ENCODE data around the gene CDK5R1.

The CDK5R1 gene

DNA sequence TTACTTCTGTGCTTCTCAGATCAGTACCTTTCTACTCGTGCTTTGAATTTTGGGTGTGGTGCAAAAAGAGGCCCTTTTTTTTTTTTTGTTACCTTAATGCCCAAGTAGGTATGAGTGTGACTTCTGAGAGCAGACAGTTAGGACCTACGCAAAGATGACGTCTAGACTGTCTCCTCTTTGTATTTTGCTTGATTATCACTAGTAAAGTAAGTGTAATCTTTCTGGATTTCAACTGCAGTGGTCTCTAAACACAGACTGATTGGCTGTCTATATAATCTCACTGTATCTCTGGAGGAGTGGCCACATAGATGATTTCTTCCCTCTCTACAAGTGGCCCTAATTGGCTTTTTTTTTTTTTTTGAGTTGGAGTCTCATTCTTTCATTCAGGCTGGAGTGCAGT lies 11.5 kb upstream of the CDK5R1 start:
- DNase-seq: no peak

DNA sequence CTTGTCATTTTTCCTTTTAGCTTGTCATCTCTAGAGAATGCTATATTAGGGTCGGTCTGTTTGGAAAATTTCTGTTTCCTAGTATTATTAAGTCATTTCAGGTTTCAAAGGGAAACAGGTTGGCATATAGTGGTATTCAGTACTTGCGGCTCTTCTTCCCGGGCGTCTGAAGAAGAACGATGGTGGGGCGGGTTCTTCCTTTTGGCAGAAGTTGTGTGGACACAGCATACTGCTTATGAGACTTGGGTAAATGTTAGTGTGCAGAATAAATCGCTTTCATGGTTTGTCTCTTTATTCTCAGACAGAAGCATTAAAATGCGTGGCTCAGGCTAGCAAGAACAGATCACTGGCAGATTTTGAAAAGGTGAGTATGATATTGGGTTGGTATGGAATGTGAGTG lies 9.6 kb upstream of the CDK5R1 start:
- no peak for DNase-seq

DNA sequence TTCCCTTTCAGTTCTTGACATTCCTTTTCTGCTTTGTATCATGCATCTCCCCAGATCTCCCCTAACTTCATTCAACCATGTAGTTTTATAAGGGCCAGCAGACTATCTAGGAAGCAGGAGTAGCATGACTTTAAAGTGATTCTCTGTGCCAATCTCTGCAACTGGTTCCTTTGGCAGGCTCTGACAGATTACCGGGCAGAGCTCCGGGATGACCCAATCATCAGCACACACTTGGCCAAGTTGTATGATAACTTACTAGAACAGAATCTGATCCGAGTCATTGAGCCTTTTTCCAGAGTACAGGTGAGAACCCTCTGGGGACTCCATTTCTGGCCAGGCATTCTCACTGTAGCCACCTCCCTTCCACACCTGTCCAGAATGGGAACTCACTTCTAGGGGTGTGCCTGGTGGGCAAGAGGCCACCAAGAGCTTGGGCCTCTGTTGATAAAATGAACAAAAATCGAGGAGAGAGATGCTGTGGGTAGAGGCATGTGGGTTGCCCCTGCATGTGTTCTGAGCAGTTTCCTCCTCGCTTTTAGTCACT lies 7.6 kb upstream of the CDK5R1 start:
- no peak for DNase-seq

DNA sequence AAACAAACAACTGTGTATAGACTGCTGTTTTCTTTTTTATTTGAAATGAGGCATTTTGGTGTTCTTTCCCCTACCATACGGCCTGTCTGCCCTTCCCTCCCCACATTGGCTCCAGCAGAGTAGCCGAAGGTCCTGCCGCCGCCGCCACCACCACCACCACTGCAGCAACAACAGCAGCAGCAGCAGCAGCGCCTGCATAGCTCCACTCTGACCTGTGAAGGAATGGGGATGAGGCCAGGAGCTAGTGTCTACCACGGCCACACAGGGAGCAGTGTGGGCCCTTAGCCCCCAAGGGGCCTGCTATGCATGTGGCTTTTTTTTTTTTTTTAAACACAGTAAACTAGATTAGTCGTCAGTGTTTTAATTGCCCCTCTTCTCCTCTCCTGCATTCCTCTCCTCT lies 5.6 kb upstream of the CDK5R1 start:
- DNase-seq: no peak

DNA sequence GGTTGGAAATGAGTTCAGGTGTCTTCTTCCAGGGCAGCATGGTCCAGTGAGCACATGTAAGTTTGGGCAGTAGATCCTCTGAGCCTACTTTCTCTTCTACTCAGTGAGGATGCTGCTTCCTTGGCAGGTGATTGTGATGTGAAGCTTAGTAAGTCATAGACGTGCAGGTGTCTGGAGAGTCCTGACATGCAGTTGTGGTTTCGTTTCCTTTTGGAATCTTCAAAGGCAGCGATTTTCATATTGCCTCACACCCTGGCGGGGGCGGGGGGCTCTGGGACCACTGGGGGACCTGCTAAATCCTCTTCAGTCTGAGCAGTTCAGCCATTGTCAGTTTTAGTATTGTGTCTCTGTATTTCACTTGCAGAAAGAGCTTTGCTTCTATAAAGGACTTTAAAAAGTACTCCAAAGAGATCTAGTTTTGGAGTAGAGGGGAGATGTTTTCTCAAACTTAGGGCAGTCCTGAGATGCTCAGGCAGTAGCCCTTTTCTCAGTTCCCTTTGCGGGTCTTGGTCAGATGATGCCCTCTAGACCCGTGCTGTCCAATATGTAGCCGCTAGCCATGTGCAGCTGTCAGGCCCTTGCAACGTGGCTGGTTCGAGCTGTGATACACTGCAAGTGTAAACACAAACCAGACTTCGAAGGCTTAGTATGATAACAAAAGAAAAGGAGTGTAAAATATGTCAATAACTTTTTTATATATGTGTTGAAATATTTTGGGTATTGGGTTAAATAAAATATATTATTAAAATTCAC lies 4.0 kb upstream of the CDK5R1 start:
- DNase-seq: no peak

DNA sequence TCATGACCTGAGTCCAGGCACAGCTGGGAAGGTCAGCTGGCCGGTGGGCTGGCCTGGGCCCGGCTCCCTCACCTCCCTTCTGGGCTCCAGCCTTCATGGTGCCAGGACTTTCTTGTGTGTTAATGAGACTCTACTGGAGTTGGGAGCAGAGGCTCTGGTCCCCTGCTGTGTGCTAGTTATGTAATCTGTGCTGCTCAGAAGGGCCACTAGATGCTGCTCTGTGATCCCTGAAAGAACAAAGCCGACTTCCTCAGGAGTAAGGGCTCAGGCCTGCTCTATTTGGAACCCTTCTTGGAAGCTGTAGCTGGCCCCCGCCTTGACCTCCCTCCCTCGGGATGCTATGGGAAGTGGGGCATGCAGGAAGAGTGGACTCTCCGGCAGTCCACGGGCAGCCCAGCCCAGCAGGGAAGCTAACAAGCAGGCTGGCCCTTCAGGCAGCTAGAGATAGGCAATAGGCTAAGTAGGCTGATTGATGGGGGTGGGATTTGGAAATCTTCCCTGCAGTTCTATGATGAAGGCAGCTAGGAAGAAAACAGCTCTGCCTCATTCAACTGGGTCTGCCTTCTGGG lies 3.3 kb upstream of the CDK5R1 start:
- DNase-seq: peak; percentile 57

DNA sequence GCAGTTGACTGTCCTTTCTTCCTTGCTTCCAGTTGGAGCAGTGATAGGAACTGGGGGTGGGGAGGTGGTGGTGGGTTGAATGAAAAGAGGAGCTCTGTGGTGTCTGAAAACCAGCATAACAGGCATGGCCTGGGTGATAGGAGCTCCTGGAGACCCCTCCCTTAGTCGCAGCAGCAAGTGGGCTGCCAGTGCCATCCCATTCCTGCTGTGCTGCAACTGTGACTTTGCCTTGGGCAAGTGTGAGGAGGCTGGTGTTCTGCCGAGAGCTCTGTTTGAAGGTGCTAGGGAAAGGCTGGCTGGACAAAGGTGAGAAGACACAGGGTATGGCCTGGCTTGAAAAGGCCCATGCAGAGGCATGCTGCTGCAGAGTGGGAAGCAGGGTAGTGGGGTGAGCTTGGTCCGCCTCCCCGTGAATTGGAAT lies 2.7 kb upstream of the CDK5R1 start:
- no peak for DNase-seq

DNA sequence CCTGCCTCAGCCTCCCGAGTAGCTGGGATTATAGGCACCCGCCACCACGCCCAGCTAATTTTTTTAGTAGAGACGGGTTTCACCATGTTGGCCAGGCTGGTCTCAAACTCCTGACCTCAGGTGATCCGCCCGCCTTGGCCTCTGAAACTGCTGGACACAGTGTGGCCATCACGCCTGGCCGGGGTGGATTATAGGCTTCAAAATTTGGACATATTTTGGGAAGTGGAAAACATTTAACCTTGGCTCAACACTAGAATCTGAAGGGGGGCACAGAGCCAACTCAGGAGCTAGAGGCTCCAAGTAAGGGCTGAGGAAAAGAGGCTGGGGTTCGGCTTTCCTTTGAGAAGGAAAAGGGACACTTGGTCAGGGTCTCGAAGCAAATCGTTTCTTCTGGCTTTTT lies 2.2 kb upstream of the CDK5R1 start:
- DNase-seq: no peak

DNA sequence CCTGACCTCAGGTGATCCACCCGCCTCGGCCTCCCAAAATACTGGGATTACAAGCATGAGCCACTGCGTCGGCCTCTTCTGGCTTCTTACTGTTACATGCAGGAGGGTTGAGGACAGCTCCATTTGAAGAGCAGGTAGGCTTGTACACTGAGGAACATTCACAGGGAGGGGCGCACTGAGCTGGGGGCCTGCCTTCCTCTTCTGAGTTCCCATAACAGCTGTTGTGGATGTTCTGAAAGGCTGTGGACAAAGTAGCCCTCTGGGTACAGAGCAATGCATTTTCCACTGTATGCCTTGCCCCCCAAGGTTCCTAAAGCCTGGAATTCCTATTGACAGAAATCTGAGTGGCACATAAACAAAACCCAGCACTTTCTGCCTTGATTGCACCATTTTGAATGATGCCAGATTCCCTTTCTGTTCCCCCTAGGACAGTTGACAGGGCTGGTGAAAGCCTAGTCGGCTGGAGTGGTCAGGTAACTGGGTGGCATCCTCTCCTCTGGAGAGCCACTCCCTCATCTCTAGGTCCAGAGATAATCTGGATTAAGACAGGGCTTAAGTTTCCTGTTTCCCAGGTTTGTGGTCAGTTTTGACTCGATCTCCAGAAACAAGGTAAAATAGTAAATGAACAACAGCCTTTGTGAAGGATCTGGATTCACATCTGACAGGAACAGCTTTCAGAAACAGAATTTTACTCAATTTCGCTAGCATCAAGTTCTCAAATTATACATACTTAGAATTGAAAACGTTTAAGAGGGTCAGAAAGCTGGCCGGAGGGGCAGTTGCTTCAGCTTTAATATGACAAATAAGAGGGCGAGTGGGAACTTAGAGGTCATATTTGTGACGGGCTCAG lies 1.3 kb upstream of the CDK5R1 start:
- DNase-seq: no peak

DNA sequence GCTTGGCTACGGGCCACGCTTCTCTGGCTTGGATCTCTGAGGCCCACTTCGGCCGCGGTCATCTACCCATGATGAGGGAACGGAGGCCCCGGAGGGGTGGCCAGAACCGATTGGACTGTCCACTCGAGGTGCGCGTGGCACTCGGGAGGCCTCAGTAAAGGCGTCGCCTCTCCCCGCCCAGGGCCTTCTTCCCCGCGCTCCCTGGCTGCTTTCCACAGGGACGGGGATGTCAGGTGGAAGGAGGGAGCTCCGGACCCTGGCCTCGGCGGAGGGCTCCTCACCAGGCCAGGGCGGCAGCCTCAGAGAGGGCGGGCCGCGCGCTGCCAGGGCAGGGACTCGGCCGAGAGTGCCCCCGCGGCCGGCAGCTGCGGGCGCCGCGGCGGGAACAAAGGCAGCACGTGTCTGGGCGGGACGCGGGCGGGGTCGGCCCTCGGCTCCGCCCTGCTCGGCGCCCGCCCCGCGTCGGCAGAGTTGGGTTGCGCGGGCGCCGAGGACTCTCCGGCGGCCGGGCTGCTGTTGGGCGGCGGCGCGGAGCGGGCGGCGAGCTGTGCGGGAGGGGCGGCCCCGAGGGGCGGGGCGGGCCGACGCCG lies 587 bp upstream of the CDK5R1 start:
- peak; percentile 80 for DNase-seq

DNA sequence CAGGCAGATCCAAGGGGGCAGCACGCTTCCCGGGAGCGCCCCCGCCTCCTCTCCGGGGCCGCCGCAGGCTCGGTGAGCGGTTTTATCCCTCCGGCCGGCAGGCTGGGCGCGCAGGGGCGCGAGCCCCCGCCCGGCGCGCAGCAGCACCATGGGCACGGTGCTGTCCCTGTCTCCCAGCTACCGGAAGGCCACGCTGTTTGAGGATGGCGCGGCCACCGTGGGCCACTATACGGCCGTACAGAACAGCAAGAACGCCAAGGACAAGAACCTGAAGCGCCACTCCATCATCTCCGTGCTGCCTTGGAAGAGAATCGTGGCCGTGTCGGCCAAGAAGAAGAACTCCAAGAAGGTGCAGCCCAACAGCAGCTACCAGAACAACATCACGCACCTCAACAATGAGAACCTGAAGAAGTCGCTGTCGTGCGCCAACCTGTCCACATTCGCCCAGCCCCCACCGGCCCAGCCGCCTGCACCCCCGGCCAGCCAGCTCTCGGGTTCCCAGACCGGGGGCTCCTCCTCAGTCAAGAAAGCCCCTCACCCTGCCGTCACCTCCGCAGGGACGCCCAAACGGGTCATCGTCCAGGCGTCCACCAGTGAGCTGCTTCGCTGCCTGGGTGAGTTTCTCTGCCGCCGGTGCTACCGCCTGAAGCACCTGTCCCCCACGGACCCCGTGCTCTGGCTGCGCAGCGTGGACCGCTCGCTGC lies 832 bp downstream of the CDK5R1 start:
- peak; percentile 45 for DNase-seq

DNA sequence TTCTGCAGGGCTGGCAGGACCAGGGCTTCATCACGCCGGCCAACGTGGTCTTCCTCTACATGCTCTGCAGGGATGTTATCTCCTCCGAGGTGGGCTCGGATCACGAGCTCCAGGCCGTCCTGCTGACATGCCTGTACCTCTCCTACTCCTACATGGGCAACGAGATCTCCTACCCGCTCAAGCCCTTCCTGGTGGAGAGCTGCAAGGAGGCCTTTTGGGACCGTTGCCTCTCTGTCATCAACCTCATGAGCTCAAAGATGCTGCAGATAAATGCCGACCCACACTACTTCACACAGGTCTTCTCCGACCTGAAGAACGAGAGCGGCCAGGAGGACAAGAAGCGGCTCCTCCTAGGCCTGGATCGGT lies 1.4 kb downstream of the CDK5R1 start:
- no peak for DNase-seq

DNA sequence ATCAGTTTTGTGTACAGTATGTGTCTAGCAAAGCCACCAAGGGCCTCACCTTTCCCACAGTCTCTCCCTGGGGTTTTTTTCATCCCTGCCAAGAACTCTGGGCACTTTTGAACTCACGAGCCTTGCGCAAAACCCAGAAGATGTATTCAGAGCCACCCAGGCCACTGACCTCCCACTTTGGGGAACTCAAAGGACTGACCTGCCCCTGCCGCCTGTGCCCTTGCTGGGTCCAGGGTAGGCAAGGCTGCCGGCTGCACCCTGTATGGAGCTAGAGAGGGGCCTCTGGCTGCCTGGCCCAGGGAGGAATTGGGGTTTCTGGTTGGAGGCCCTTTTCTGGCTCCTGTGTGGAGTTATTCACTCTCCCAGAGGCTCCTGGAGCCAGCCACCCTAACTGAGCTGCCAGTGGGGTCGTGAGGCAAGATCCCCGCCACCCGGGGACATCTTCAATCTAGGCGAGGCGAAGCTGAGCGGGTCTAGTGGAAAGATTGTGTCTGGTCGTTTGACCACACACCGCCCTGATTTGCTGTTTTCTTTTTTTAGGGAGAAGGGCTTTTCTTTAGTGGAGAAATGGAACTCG lies 1.9 kb downstream of the CDK5R1 start:
- DNase-seq: no peak

DNA sequence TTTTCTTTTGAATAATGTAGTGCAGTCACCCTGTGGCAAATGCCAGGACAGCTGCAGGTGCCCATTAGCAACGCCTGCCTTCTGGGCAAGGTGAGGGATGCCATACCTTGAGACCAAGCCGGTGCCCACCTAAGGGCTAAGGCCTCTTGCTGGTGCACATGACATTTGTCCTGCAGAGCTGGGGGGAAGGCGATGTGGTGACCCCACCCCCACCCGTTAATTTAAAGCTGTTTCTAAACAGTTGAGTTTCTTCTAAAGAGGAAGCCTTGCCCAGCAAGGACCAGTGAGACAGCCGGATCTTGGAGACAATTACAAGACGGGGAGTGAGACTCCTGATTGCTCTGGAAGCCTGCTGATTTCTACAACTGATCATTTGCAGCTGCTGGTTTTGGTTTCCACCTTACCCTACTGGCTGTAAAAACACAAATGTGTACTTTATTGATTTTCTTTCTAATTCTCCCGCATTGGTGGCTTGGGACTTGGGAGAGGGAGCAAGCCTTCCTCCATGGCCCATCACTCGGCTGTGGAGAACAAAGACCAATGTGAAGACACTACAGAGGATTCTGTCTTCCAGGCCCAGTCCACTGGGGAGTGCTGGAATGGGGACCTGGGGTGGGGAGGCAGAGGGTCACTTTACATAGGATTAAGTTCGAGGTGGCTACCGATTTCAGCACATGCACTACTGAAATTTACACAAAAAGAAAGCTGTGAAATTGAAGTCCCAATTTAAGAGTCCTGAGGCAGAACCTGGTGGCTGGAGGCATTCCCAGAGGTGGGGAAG lies 2.7 kb downstream of the CDK5R1 start:
- no peak for DNase-seq

DNA sequence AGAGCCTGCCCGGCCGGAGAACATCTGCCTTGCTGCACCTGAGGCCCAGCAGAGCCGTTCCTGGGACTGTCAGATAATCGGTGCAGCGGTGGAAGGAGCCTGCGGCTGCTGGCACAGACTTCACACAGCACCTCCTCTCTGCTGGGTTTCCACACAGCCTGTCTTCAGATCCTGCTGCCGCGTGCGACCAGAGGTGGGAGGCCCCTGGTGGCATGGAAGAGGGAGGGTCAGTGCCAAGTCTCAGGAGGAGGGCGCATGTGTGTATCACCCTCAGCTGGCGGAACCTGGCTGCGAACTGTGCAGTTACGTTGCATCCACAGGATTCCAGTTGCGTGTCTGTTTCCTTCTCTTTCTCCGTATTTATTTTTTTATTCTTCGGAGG lies 3.3 kb downstream of the CDK5R1 start:
- DNase-seq: peak; percentile 43

DNA sequence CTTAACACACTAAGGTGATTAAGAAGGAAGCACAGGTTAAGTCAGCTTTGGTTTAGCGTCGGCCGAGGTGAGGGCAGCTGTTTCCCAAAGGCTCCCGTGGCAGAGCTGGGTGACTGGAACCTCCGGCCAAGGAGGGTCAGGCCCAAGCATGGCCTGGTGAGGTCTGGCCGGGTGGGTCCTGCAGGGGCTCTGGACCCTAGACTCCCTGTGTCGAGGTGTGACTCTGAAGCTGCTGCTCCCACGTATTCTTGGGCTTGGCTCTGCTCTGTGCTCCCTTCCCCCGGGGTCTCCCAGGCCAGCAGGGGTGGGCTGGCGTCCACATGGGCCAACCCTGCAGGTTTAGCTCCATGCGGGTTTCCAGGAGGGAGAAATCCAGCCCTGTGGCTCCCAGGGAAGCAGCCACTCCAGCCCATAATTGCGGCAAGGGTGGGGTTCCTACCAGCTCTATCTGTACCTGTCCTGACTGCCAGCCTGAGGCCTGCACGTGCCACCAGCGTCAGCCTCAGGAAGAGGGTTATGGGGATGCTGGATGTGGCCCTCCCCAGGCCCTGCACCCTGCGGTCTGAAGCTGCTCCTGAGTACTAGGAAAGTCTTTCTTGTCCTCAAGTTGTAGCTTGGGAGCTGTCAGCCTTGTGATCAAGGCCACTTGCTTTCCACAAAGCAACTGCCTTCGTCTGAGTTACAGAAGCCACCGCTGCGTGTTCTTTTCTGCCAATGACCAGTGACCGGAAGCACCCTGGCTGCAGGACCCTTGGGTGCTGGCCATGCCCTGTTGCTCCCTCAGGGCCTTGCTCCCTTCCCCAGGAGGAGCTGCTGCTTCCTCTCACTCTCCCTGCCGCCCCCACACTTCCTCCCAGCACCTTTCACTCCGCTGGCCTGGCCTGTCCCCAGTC lies 4.8 kb downstream of the CDK5R1 start:
- DNase-seq: peak; percentile 52

DNA sequence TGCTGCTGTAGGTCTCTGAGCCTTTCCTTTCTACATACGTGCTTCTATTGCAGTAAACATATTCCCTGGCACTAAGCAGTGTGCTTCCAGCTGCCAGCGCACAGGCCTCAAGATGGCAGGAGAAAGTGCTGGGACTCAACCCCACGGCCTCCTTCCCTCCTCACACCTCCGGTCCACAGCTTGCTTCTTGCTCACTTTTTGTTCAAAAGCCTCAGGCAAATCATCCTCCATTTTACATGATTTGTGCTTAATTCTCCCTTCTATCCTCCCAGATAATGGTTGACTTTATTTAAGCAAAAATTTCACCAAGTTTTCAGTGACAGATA lies 5.4 kb downstream of the CDK5R1 start:
- DNase-seq: no peak

DNA sequence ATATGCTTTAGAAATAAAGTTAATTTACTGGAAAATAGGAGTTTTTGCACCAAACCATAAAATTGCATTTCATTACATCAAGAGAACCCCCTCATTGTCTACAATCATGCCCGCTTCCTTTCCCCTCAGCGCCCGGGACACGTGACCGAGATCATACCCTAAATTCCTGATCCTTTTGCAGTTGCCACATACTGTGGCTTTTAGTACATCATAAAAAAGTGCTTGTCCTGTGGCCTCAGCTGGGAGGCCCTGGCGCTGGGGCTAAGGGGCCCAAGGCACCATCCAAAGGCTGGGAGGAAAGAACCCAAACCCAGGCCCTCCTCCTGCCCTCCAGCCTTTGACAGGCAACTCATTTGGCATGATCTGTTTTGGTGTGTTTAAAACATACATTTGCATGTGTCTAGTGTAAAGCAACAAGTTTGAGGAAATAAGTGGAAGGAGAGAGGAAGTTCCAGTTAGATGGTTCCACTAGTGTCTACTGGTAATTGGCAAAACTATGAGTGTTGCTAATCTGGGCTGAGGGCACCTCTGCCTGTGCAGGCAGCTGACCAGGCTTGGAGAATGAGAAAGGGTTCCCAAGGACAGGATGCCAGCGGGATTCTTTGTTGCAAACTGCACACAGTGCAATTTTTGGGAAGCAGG lies 6.0 kb downstream of the CDK5R1 start:
- DNase-seq: no peak

DNA sequence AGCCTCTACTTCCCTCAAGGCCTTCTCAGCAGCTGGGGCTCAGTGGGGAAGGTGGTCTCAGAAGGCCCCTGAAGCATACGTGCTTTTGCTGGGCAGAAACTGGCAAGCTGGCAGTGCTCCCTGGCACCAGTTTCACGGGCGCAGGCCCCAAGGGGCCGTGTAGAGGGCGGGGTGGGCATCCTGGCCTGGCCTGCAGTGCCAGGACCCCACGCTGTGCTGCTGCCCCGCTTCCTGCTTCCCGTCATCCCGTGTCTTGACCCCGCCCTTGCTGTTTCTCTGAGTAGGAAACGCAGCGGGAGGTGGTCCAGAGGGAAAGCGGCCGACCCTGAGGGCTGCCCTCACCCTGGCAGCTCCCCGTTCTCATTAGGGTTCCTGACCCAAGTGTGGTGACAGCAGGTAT lies 6.8 kb downstream of the CDK5R1 start:
- DNase-seq: no peak

DNA sequence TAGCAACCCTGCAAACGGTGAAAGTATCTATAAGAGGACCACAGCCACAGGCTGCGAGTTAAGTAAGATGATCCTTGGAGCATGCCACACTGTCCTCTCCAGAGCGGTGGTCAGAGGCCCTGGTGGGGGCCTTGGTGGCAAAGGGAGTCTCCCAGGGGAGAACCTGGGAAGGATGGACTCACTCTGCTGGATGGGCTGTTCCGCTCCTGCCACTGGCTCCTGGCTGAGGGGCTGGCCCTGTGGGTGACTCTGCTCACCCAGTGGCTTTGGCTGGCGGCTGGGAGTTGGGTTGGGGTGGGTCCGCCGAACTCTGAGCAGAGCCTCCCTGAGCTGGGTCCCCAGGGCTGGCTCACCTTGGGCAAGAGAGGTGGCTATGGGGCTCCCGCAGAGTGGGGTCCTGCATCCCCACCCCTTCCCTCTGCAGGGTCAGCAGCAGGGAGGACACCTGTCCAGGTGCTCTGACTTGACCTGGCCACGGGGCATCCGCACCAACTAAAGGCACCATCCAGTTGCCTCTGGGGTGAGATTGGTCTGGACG lies 7.3 kb downstream of the CDK5R1 start:
- DNase-seq: no peak

Data from CD4-positive, alpha-beta T cell treated with Interleukin-17A for 4 hours (primary cell).